A549 (cell line): Measurements from ENCODE around the gene LAMC2. TPM values are rescaled to one million over a fixed set of nuclear protein-coding genes. Genes with fewer than 3 reads are reported as not detected.

Experiments used
- ATAC-seq, 2 experiments: fragments of 200-7000 bp in 1 of 2; fragments of >200 bp in 1 of 2; cut with Nextera tagmentation in 1 of 2; cut with Tn5 transposase in 1 of 2; 3 replicates each; pipeline versions ENCODE4 v1.8.0 to v1.9.1; 2018 to 2020; ENCODE audit warnings: mild to moderate bottlenecking in 1 of 2, moderate library complexity in 1 of 2
- CTCF ChIA-PET: fragments of 300-600 bp; sonication (Branson Sonifier 250); formaldehyde crosslinking; extraction: SDS; loops from one replicate; lab custom pipeline; 2021; ENCODE audit warnings: antibody characterized with exemption, inconsistent platforms; lab: Yijun Ruan, JAX
- POLR2A ChIA-PET: fragments of 350-600 bp; formaldehyde crosslinking; extraction: SDS; loops from one replicate; lab custom pipeline; 2021; ENCODE audit warnings: antibody characterized with exemption, inconsistent platforms; lab: Yijun Ruan, JAX
- DNase-seq, 2 experiments: peaks; one replicate each; pipeline versions ENCODE4 v3.0.0 to v3.0.0-alpha.2; 2011 to 2016; ENCODE audit warnings: low read depth in 1 of 2, low spot score in 1 of 2
- FAIRE-seq: peaks from 2 replicates; lab custom pipeline; 2011; peaks lifted over from hg19 to GRCh38; lab: Jason Lieb, UNC
- H3K27ac ChIP-seq, 2 experiments: fragments of >200 bp; sonication (Bioruptor Twin); formaldehyde crosslinking; 3 replicates each; pipeline ENCODE4 v1.5.1; 2016 to 2017
- H3K4me1 ChIP-seq: fragments of >200 bp; sonication (Bioruptor Twin); formaldehyde crosslinking; 3 replicates; pipeline ENCODE4 v1.6.1; 2016
- H3K4me2 ChIP-seq: fragments of >200 bp; sonication (Bioruptor Twin); formaldehyde crosslinking; 3 replicates; pipeline ENCODE4 v1.6.1; 2016
- H3K4me3 ChIP-seq: fragments of >200 bp; sonication (Bioruptor Twin); formaldehyde crosslinking; 3 replicates; pipeline ENCODE4 v1.5.1; 2016
- H3K9me3 ChIP-seq: fragments of >200 bp; sonication (Bioruptor Twin); formaldehyde crosslinking; 3 replicates; pipeline ENCODE4 v1.6.1; 2016
- ATOH8 ChIP-seq: fragments of 250-450 bp; sonication (Bioruptor Pico); IDR thresholded peaks from 2 replicates; pipeline ENCODE4 v1.5.0; 2020; ENCODE audit warnings: low read depth, mild to moderate bottlenecking, moderate library complexity
- BHLHE40 ChIP-seq: IDR thresholded peaks from 2 replicates; pipeline ENCODE4 v1.6.1; 2012; ENCODE audit warnings: low read depth, low read length, inconsistent platforms
- CBX2 ChIP-seq: fragments of 200-600 bp; sonication (generic); IDR thresholded peaks from 2 replicates; pipeline ENCODE4 v1.6.1; 2016; ENCODE audit warnings: low read depth, mild to moderate bottlenecking, borderline replicate concordance
- CBX8 ChIP-seq: fragments of 200-600 bp; sonication (generic); IDR thresholded peaks from 2 replicates; pipeline ENCODE4 v1.6.1; 2016
- CHD4 ChIP-seq: fragments of 200-600 bp; sonication (generic); IDR thresholded peaks from 2 replicates; pipeline ENCODE4 v1.6.1; 2016; ENCODE audit warnings: antibody characterized with exemption, mild to moderate bottlenecking, borderline replicate concordance
- CTCF ChIP-seq: fragments of >200 bp; sonication (Bioruptor Twin); formaldehyde crosslinking; IDR thresholded peaks from 3 replicates; pipeline ENCODE4 v1.5.1; 2016
- EHF ChIP-seq: fragments of 250-450 bp; sonication (Bioruptor Pico); IDR thresholded peaks from 2 replicates; pipeline ENCODE4 v1.5.0; 2020; ENCODE audit warnings: mild to moderate bottlenecking
- EHMT2 ChIP-seq: fragments of 200-600 bp; sonication (generic); IDR thresholded peaks from 2 replicates; pipeline ENCODE4 v1.6.1; 2016; ENCODE audit warnings: antibody characterized with exemption, low read depth, mild to moderate bottlenecking, moderate library complexity
- ELK1 ChIP-seq: fragments of 150-350 bp; IDR thresholded peaks from 2 replicates; pipeline ENCODE4 v1.6.1; 2014; ENCODE audit warnings: low read depth, mild to moderate bottlenecking, low read length
- EP300 ChIP-seq, 2 experiments: fragments of >200 bp; sonication (Bioruptor Twin); formaldehyde crosslinking; IDR thresholded peaks; 2 replicates in 1 of 2; 3 replicates in 1 of 2; pipeline ENCODE4 v1.6.1; 2016 to 2017
- FOSL2 ChIP-seq, 2 experiments: fragments of 450-650 bp in 1 of 2; fragments of >200 bp in 1 of 2; sonication (Bioruptor Twin) in 1 of 2; formaldehyde crosslinking; IDR thresholded peaks; 2 replicates each; pipeline versions ENCODE4 v1.5.0 to v1.6.1; 2016 to 2020; ENCODE audit warnings: mild to moderate bottlenecking in 1 of 2, moderate library complexity in 1 of 2
- HOXB5 ChIP-seq: fragments of 250-450 bp; sonication (Bioruptor Pico); IDR thresholded peaks from 2 replicates; pipeline ENCODE4 v1.5.0; 2020; ENCODE audit warnings: mild to moderate bottlenecking, moderate library complexity
- JUNB ChIP-seq: fragments of >200 bp; sonication (Bioruptor Twin); formaldehyde crosslinking; IDR thresholded peaks from 2 replicates; pipeline ENCODE4 v1.6.1; 2016
- KDM1A ChIP-seq: fragments of 200-600 bp; sonication (generic); IDR thresholded peaks from 2 replicates; pipeline ENCODE4 v1.6.1; 2016; ENCODE audit warnings: low read depth, mild to moderate bottlenecking
- KDM5A ChIP-seq: fragments of 200-600 bp; sonication (generic); IDR thresholded peaks from 2 replicates; pipeline ENCODE4 v1.6.1; 2016; ENCODE audit warnings: antibody characterized with exemption, mild to moderate bottlenecking
- MAX ChIP-seq: IDR thresholded peaks from 2 replicates; pipeline ENCODE4 v1.6.1; 2012
- MAZ ChIP-seq: fragments of 150-350 bp; IDR thresholded peaks from 2 replicates; pipeline ENCODE4 v1.6.1; 2014; ENCODE audit warnings: antibody characterized with exemption, low read depth, low read length, borderline replicate concordance
- MYC ChIP-seq: IDR thresholded peaks from 2 replicates; pipeline ENCODE4 v1.6.1; 2012; ENCODE audit warnings: mild to moderate bottlenecking, inconsistent platforms, low read length, improper control_type of control experiment, borderline replicate concordance
- NPAS2 ChIP-seq: fragments of 250-450 bp; sonication (Bioruptor Pico); IDR thresholded peaks from 2 replicates; pipeline ENCODE4 v1.8.0; 2022; ENCODE audit warnings: mild to moderate bottlenecking, moderate library complexity, borderline replicate concordance
- NR3C1 ChIP-seq: fragments of >200 bp; sonication (Bioruptor Twin); formaldehyde crosslinking; IDR thresholded peaks from 3 replicates; pipeline ENCODE4 v1.6.1; 2017
- PHF8 ChIP-seq: fragments of 200-600 bp; sonication (generic); IDR thresholded peaks from 2 replicates; pipeline ENCODE4 v1.6.1; 2016; ENCODE audit warnings: low read depth, mild to moderate bottlenecking, antibody characterized with exemption, moderate library complexity, borderline replicate concordance
- POLR2A ChIP-seq: IDR thresholded peaks from 2 replicates; pipeline ENCODE4 v1.6.1; 2012; ENCODE audit warnings: mild to moderate bottlenecking, low read length
- REST ChIP-seq: fragments of 200-600 bp; sonication (generic); IDR thresholded peaks from 2 replicates; pipeline ENCODE4 v1.6.1; 2016; ENCODE audit warnings: antibody characterized with exemption, mild to moderate bottlenecking, moderate library complexity
- RFX5 ChIP-seq: fragments of 450-650 bp; IDR thresholded peaks from 2 replicates; pipeline ENCODE4 v1.7.1; 2014; ENCODE audit warnings: antibody characterized with exemption, mild to moderate bottlenecking, moderate library complexity
- RNF2 ChIP-seq: fragments of 200-600 bp; sonication (generic); IDR thresholded peaks from 2 replicates; pipeline ENCODE4 v1.6.1; 2016; ENCODE audit warnings: low read depth, mild to moderate bottlenecking, antibody characterized with exemption, moderate library complexity, borderline replicate concordance
- SMC3 ChIP-seq: fragments of >200 bp; sonication (Bioruptor Twin); formaldehyde crosslinking; IDR thresholded peaks from 3 replicates; pipeline ENCODE4 v1.6.1; 2018; ENCODE audit warnings: inconsistent platforms
- SREBF2 ChIP-seq: fragments of 450-650 bp; IDR thresholded peaks from 2 replicates; pipeline ENCODE4 v1.6.1; 2014; ENCODE audit warnings: mild to moderate bottlenecking, moderate library complexity
- TP53 ChIP-seq: fragments of 250-450 bp; sonication (Bioruptor Pico); IDR thresholded peaks from 2 replicates; pipeline ENCODE4 v1.5.0; 2021; ENCODE audit warnings: mild to moderate bottlenecking, moderate library complexity
- WGBS: methylation state at CpG from one replicate; pipeline ENCODE4 v1.1.6; 2017; ENCODE audit errors: missing lambda C conversion rate; 5-methylcytosine and 5-hydroxymethylcytosine counted together
- polyA plus RNA-seq, 4 experiments: library from polyadenylated mRNA; depleted of rRNA in 3 of 4; stranded (reverse); fragments of >200 nt; fragmentation: RNase III in 1 of 4; extraction: RNeasy Plus Mini Kit Qiagen cat#74134 plus additional on column Dnase treatment in 1 of 4; gene quantifications; 2 replicates in 3 of 4; 3 replicates in 1 of 4; pipeline ENCODE4 v1.2.3, GENCODE V29; 2011 to 2017

LAMC2 gene
- polyA plus RNA-seq, 2 of the 4 experiments (the other 2 are of a cell fraction): 8.5 to 24.1 TPM

- FAIRE-seq (no peak), DNase-seq (no peak), ATAC-seq (no peak)
- Histone ChIP-seq H3K4me1 (peaks cover 3% of the 10 kb centered on the region; the same call in 2 of the 3 replicates), H3K4me3 (no peak overlapping the region), H3K27ac (no peak overlapping the region), H3K9me3 (no peaks in the 10 kb centered on the region), H3K4me2 (no peak overlapping the region)
- 93% methylated on average over 5 of the region's 5 CpGs for WGBS
- ChIA-PET POLR2A (no interaction called here), CTCF (interaction anchor here (0.9 to 1.8 kb wide), 3 partner anchors 9 to 16 kb away, joined by 4 read pairs; no protein-coding TSS in a partner anchor)
- no peak for TF ChIP-seq PHF8
- TF ChIP-seq BHLHE40: no peak
- TF ChIP-seq RFX5: no peak
- no peak for TF ChIP-seq EP300 (IDR thresholded peaks at IDR 0.05)
- no peak for TF ChIP-seq SMC3
- TF ChIP-seq KDM5A: no peak
- TF ChIP-seq CHD4: no peak
- no peak for TF ChIP-seq KDM1A
- no peak for TF ChIP-seq RNF2
- no peak for TF ChIP-seq CBX2
- no peak for TF ChIP-seq SREBF2
Observed at GRCh38 chr1:183218971-183219615, 33.0 kb downstream of the LAMC2 start.

- FAIRE-seq: no peak
- no peaks in the 10 kb centered on the region for H3K9me3 ChIP-seq
- no peak for DNase-seq
- H3K27ac ChIP-seq: no peak overlapping the region
- CTCF ChIA-PET: interaction anchor here (0.9 to 1.8 kb wide), 2 partner anchors 10 to 15 kb away, joined by 4 read pairs; no protein-coding TSS in a partner anchor
- ATAC-seq: no peak
- TF ChIP-seq MAZ (no peak), ATOH8 (CRISPR knock-in tag) (no peak), KDM5A (no peak), EHMT2 (no peak), SREBF2 (no peak), POLR2A (no peak), NR3C1 (no peak), CBX8 (no peak), SMC3 (no peak), MYC (no peak), CHD4 (no peak), HOXB5 (CRISPR knock-in tag) (no peak), TP53 (CRISPR knock-in tag) (no peak), FOSL2 (IDR thresholded peaks at IDR 0.05) (no peak), FOSL2 (CRISPR knock-in tag; IDR thresholded peaks at IDR 0.05) (no peak), ELK1 (no peak)
- TF ChIP-seq, all 56 proteins: peak for 0
- POLR2A ChIA-PET: no interaction called here
- Histone ChIP-seq H3K4me3 (no peak overlapping the region), H3K4me1 (no peaks in the 10 kb centered on the region; the same call in 2 of the 3 replicates), H3K4me2 (no peak overlapping the region)
Observed at GRCh38 chr1:183219616-183220009, 33.5 kb downstream of the LAMC2 start.

GRCh38 chr1:183222909-183223308, 36.8 kb downstream of the LAMC2 start:
- no peaks in the 10 kb centered on the region for H3K4me1 ChIP-seq
- no peak overlapping the region for H3K4me2 ChIP-seq
- DNase-seq (no peak), FAIRE-seq (no peak), ATAC-seq (no peak)
- ChIA-PET POLR2A (no interaction called here), CTCF (interaction anchor here (0.6 to 4.4 kb wide), 2 partner anchors 12 to 420 kb away, joined by 4 to 20 read pairs; no protein-coding TSS in a partner anchor)
- 96% methylated on average over 3 of the region's 3 CpGs for WGBS
- H3K27ac ChIP-seq: no peak overlapping the region
- no peak overlapping the region for H3K4me3 ChIP-seq
- H3K9me3 ChIP-seq: no peaks in the 10 kb centered on the region
- TF ChIP-seq MAX: no peak
- TF ChIP-seq NPAS2: no peak
- TF ChIP-seq EHF (CRISPR knock-in tag): no peak
- no peak for TF ChIP-seq JUNB
- no peak for TF ChIP-seq HOXB5 (CRISPR knock-in tag)
- no peak for TF ChIP-seq EHMT2
- no peak for TF ChIP-seq REST
- no peak for TF ChIP-seq CTCF
